ENCODE data around the gene MSRB1. TPM values are rescaled to one million over a fixed set of nuclear protein-coding genes. Genes with fewer than 3 reads are reported as not detected.

MSRB1 gene
- total and polyA plus RNA-seq, 2 of the 13 experiments (the other 11 are each of a cell fraction or from before 2014, with no cell fraction given): 32.1 to 75.4 TPM

- ChIA-PET POLR2A (interaction anchor here (0.6 to 2.7 kb wide), 12 partner anchors 11 to 147 kb away, joined by 3 to 14 read pairs (median 4); partner anchors contain the start of genes FAHD1, HAGH, MSRB1 and NUBP2), CTCF (ENCODE audit: low intra/inter-chr PET ratio, low total read pairs) (interaction anchor here (0.7 to 2.2 kb wide), 5 partner anchors 12 to 116 kb away, joined by 3 to 22 read pairs (median 3); no protein-coding TSS in a partner anchor)
- intact Hi-C loops (cut with micrococcal nuclease; ENCODE audit: unreplicated experiment) (no loop called here), in situ Hi-C loops (cut with HindIII; ENCODE audit: extremely low pct_ligation_motif_present, low pct_unique_long_range_greater_than_20kb) (no loop called here)
- Histone ChIP-seq H3K9me3 (ENCODE audit: low read length) (no peaks in the 10 kb centered on the region), H2AFZ (ENCODE audit: low read length) (peak overlapping the region; percentile 40), H3K27me3 (ENCODE audit: control insufficient read depth in 1 of 2, insufficient read depth in 2 of 2, low read length in 2 of 2) (peaks cover 3 to 10% of the 10 kb centered on the region in 2 experiments; a peak in 2 of 5 replicates), H3K9ac (ENCODE audit: insufficient read depth, low read depth, low read length) (peak overlapping the region; percentile 67), H3K79me2 (ENCODE audit: insufficient read depth, low read length) (no peaks in the 10 kb centered on the region), H3K36me3 (replicated peaks in 1 of 2; ENCODE audit: control insufficient read depth in 1 of 2, insufficient read depth in 2 of 2, low read length in 2 of 2) (no peaks in the 10 kb centered on the region), H3K4me2 (ENCODE audit: low read depth, low read length) (peak overlapping the region; percentile 78), H3K4me3 (replicated peaks in 1 of 3; ENCODE audit: insufficient read depth in 1 of 3, low read depth in 2 of 3, low read length in 3 of 3) (peak overlapping the region; percentile 59 to 73 (median 70)), H3K4me1 (ENCODE audit: insufficient read depth, low read length) (peaks cover 77% of the 10 kb centered on the region), H4K20me1 (ENCODE audit: insufficient read depth, low read length) (no peaks in the 10 kb centered on the region), H3K27ac (ENCODE audit: extremely low read length, insufficient read depth, low read length) (peak overlapping the region; percentile 38)
- ATAC-seq (peak; percentile 27), FAIRE-seq (peak; percentile 51), DNase-seq (ENCODE audit: low spot score) (no peak)
- WGBS (ENCODE audit: low lambda C conversion rate): 17% methylated on average over 8 of the region's 11 CpGs
- BruUV-seq (replicated peaks): no TSS peak
- peak; percentile 85 for TF ChIP-seq ZNF441 (CRISPR knock-in tag; IDR thresholded peaks at IDR 0.05; ENCODE audit: borderline replicate concordance)
- peak in 1 of 2 experiments; percentile 33; a peak in 2 of 4 replicates for TF ChIP-seq POLR2A (IDR thresholded peaks at IDR 0.05; ENCODE audit: insufficient read depth in 1 of 2, low read depth in 2 of 2, low read length in 2 of 2)
- no peak for TF ChIP-seq FOXJ3 (CRISPR knock-in tag; IDR thresholded peaks at IDR 0.05; ENCODE audit: borderline replicate concordance)
- TF ChIP-seq RELA (CRISPR knock-in tag; IDR thresholded peaks at IDR 0.05): no peak
- TF ChIP-seq SIX1 (CRISPR knock-in tag; IDR thresholded peaks at IDR 0.05; ENCODE audit: borderline replicate concordance): no peak
- TF ChIP-seq GLMP (CRISPR knock-in tag; IDR thresholded peaks at IDR 0.05; ENCODE audit: borderline replicate concordance): no peak
- TF ChIP-seq THRA (CRISPR knock-in tag; IDR thresholded peaks at IDR 0.05; ENCODE audit: borderline replicate concordance): peak; percentile 25; the same call in 1 of the 2 replicates
- TF ChIP-seq ZNF605 (CRISPR knock-in tag; IDR thresholded peaks at IDR 0.05): 0 out of 2 replicates have a peak, but pooled peaks have one; percentile 19
- TF ChIP-seq ZFP91 (CRISPR knock-in tag; IDR thresholded peaks at IDR 0.05; ENCODE audit: borderline replicate concordance): 0 out of 2 replicates have a peak, but pooled peaks have one; percentile 24
- no peak for TF ChIP-seq JUNB (CRISPR knock-in tag; IDR thresholded peaks at IDR 0.05; ENCODE audit: borderline replicate concordance)
- 0 out of 2 replicates have a peak, but pooled peaks have one; percentile 26 for TF ChIP-seq PHF21A (CRISPR knock-in tag; IDR thresholded peaks at IDR 0.05)
- 0 out of 2 replicates have a peak, but pooled peaks have one; percentile 25 for TF ChIP-seq GFI1 (CRISPR knock-in tag; IDR thresholded peaks at IDR 0.05; ENCODE audit: borderline replicate concordance)
- TF ChIP-seq TOE1 (CRISPR knock-in tag; IDR thresholded peaks at IDR 0.05): no peak
- no peak for TF ChIP-seq HMG20A (CRISPR knock-in tag; IDR thresholded peaks at IDR 0.05; ENCODE audit: borderline replicate concordance)
- TF ChIP-seq NAIF1 (CRISPR knock-in tag; IDR thresholded peaks at IDR 0.05; ENCODE audit: borderline replicate concordance): 0 out of 2 replicates have a peak, but pooled peaks have one; percentile 37
- TF ChIP-seq TCF12 (IDR thresholded peaks at IDR 0.05): no peak
- no peak for TF ChIP-seq TCF12 (CRISPR knock-in tag; IDR thresholded peaks at IDR 0.05)
- TF ChIP-seq PAF1 (CRISPR knock-in tag; IDR thresholded peaks at IDR 0.05): no peak
- TF ChIP-seq PAWR (CRISPR knock-in tag; IDR thresholded peaks at IDR 0.05; ENCODE audit: borderline replicate concordance): 0 out of 2 replicates have a peak, but pooled peaks have one; percentile 1
- peak; percentile 3; the same call in 1 of the 2 replicates for TF ChIP-seq SP2 (CRISPR knock-in tag; IDR thresholded peaks at IDR 0.05)
- TF ChIP-seq ZBTB7A (CRISPR knock-in tag; IDR thresholded peaks at IDR 0.05): no peak
Measured at GRCh38 chr16:1929105-1929504, 13.9 kb downstream of the MSRB1 start.

All from HepG2 (cell line).